ENCODE results near the gene ATG16L2. TPM values are rescaled to one million over a fixed set of nuclear protein-coding genes. Genes with fewer than 3 reads are reported as not detected.

Gene ATG16L2
- total RNA-seq, 4 donors from 2014 or later = 22.1 to 45.1 (median 40.6) TPM

GRCh38 chr11:72838691-72839305, 24.6 kb downstream of the ATG16L2 start:
- peaks cover 0 to 8% of the 10 kb centered on the region in 2 donors for H3K36me3 ChIP-seq
- WGBS, 2 donors = 81 to 92% methylated on average over 4 of the region's 4 CpGs
- intact Hi-C loops (cut with DNase I) = no loop called here

DNA sequence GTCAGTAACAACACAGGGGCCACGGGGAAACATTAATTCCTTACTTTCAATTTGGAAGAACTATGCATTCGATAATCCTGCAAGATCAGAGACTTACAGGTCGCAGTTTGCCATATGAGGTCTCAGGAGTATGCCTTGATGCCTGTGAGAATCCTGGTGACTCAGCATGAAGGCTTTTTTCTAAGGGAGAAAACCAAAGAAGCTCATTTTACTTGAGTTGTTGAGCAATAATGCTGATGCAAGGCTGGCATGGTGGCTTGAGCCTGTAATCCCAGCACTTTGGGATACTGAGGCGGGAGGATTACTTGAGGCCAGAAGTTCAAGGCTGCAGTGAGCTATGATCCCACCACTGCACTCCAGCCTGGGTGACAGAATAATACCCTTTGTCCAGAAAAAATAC, 26.6 kb downstream of the ATG16L2 start:
- Histone ChIP-seq H3K4me1 (no peaks in the 10 kb centered on the region), H3K9me3 (no peaks in the 10 kb centered on the region), H3K36me3 (peaks cover 0 to 8% of the 10 kb centered on the region in 2 donors), H3K4me3 (replicated peaks in 1 of 3) (no peak overlapping the region), H3K27ac (no peak overlapping the region), H3K27me3 (no peaks in the 10 kb centered on the region)
- WGBS, 2 donors = 90 to 96% methylated on average over 4 of the region's 4 CpGs
- intact Hi-C loops (cut with DNase I) = no loop called here
- no peak for TF ChIP-seq CTCF (IDR thresholded peaks at IDR 0.05)
- no peak for TF ChIP-seq POLR2A (IDR thresholded peaks at IDR 0.05)
- no peak for DNase-seq

More at GRCh38 chr11:72838691-72839305, 24.6 kb downstream of the ATG16L2 start:
- Histone ChIP-seq H3K9me3 (no peaks in the 10 kb centered on the region), H3K27me3 (no peaks in the 10 kb centered on the region), H3K4me3 (replicated peaks in 1 of 3) (no peak overlapping the region), H3K27ac (peak overlapping the region in 1 of 3 donors; percentile 20), H3K4me1 (peaks cover 0 to 17% of the 10 kb centered on the region in 2 donors)
- TF ChIP-seq POLR2A (IDR thresholded peaks at IDR 0.05) = no peak
- no peak for TF ChIP-seq CTCF (IDR thresholded peaks at IDR 0.05)
- no peak for DNase-seq

DNA sequence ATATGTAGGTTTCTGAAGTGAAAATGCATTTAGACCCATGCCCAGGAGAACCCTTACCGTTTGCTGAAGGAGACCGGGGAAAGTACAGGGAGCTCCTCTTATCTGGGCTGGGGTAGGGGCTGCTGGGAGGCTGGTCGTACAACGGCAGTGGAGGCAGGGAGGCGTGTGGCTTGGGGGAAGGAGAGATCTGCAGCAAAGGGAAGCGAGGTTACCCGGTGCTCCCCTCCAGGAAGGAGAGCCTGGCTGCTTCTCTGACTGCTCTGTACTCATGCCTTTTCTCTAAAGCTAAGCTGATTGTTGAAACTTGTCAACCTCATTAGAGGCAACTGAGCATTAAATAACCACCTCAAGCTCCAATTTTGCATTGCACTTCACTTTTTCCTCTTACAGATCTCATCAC, 27.2 kb downstream of the ATG16L2 start:
- DNase-seq = no peak
- Histone ChIP-seq H3K9me3 (no peaks in the 10 kb centered on the region), H3K4me3 (replicated peaks in 1 of 3) (no peak overlapping the region), H3K27me3 (no peaks in the 10 kb centered on the region), H3K36me3 (peaks cover 0 to 8% of the 10 kb centered on the region in 2 donors), H3K27ac (no peak overlapping the region), H3K4me1 (no peaks in the 10 kb centered on the region)
- no peak for TF ChIP-seq CTCF (IDR thresholded peaks at IDR 0.05)
- TF ChIP-seq POLR2A (IDR thresholded peaks at IDR 0.05) = no peak
- intact Hi-C loops (cut with DNase I) = no loop called here
- 87 to 93% methylated on average over 7 of the region's 7 CpGs for WGBS, 2 donors

DNA sequence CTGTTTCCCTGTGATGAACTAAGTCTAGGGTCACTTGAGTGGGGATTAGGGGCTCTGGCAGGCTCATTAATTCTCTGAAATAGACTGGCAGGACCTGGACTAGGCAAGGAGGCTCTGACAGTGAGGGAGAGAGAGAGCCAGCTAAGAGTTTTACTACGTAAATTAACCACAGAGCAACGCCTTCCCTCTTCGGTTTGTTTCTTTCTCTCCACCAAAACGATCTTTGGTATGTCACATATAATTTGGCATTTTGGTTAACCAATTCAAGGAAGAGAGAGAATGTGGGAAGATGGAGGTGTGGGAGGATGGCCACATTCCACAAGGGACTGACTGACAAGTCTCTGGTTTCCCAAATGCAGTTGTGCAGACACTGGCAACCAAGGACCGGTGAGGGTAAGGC, 27.9 kb downstream of the ATG16L2 start:
- TF ChIP-seq POLR2A (IDR thresholded peaks at IDR 0.05) = no peak
- no peak for TF ChIP-seq CTCF (IDR thresholded peaks at IDR 0.05)
- no peaks in the 10 kb centered on the region for H3K4me1 ChIP-seq
- H3K4me3 ChIP-seq (replicated peaks in 1 of 3) = no peak overlapping the region
- H3K36me3 ChIP-seq = peaks cover 0 to 8% of the 10 kb centered on the region in 2 donors
- H3K27me3 ChIP-seq = no peaks in the 10 kb centered on the region
- no peak overlapping the region for H3K27ac ChIP-seq
- intact Hi-C loops (cut with DNase I) = no loop called here
- no peaks in the 10 kb centered on the region for H3K9me3 ChIP-seq
- no peak for DNase-seq
- 78 to 90% methylated on average over 5 of the region's 5 CpGs for WGBS, 2 donors

DNA sequence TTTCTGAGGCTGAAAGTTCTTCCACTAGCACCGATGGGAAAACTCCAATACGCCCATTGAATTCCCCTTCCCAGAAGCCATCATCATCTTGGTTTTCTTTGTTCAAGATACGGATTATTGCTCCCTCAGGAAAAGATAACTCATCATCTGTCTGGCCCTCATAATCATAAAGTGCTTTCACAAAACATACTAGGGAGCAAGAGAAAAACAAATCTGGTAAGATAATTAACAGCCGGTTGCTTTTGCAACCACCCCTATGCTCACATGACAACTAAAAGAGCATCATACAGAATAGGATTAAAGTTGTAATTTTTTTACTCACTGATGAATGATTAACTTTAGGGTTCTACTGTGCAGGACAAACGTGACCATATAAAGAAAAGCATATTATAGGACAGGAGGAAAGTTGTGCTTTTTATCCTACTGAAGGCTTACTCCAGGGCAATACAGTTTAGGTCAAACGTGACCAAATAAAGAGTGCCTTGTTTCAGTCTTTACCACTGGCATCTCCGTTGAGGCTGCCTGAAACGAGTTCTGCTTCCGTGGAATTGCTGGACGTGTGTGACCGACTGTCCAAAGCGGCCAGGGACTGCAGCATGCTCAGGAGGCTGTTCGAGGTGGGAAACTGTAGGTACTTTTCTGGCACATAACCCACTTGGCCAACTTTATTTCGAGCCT, 28.6 kb downstream of the ATG16L2 start:
- H3K4me1 ChIP-seq = no peaks in the 10 kb centered on the region
- H3K27ac ChIP-seq = no peak overlapping the region
- DNase-seq = no peak
- intact Hi-C loops (cut with DNase I) = no loop called here
- no peaks in the 10 kb centered on the region for H3K27me3 ChIP-seq
- no peaks in the 10 kb centered on the region for H3K9me3 ChIP-seq
- no peak overlapping the region for H3K4me3 ChIP-seq (replicated peaks in 1 of 3)
- WGBS, 2 donors = 87 to 91% methylated on average over 14 of the region's 14 CpGs
- TF ChIP-seq CTCF (IDR thresholded peaks at IDR 0.05) (no peak), POLR2A (IDR thresholded peaks at IDR 0.05) (no peak)
- peaks cover 0 to 3% of the 10 kb centered on the region in 2 donors for H3K36me3 ChIP-seq

Data from thyroid gland (tissue), 4 donors.